ENCODE data around the gene DPAGT1.

The DPAGT1 gene

DNA sequence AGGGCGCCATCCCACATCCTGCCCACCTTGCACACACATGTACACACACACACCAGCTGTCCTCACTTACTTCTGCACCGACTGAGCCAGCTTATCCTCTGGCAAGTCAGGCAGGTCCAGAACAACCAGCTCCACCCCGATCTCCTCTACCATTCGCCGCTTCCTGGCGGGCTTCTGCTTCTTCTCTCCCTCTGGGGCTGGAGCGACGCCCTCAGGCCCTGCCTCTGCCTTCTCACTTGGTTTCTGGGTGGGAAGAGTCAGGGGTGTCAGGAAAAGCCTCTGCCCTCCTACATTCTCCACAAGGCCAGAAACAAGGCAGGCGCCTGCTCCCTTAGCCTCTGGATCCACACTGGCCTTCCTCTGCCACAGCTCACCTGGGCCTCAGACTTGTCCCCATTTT lies 53.0 kb downstream of the DPAGT1 start:
- ATAC-seq (ENCODE audit: low read depth): no peak
- H3K4me1 Mint-ChIP-seq: peaks cover 12% of the 10 kb centered on the region
- H3K9me3 Mint-ChIP-seq: no peaks in the 10 kb centered on the region
- no peak overlapping the region for H3K27ac Mint-ChIP-seq
- no peaks in the 10 kb centered on the region for H3K27me3 Mint-ChIP-seq
- DNase-seq (ENCODE audit: low spot score in 2 of 2): no peak
- no peak overlapping the region for H3K4me3 Mint-ChIP-seq
- peaks cover 43% of the 10 kb centered on the region for H3K36me3 Mint-ChIP-seq

DNA sequence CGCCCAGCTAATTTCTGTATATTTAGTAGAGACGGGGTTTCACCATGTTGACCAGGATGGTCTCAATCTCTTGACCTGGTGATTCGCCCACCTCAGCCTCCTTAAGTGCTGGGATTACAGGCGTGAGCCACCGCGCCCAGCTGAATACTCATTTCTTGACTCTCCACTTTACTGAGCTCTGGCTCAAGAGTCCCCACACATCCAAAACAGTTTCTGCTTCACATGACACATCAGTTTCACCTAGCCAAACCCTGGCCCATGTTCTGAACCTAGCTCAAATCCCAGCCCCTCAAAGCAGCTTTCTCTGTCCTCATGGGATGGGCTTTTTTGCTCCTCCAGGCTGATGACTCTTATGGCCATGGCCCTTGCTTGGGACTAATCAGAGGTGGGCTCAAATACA lies 54.4 kb downstream of the DPAGT1 start:
- peaks cover 7% of the 10 kb centered on the region for H3K4me1 Mint-ChIP-seq
- H3K36me3 Mint-ChIP-seq: peaks cover 33% of the 10 kb centered on the region
- H3K9me3 Mint-ChIP-seq: no peaks in the 10 kb centered on the region
- DNase-seq (ENCODE audit: low spot score in 2 of 2) (no peak), ATAC-seq (ENCODE audit: low read depth) (no peak)
- no peaks in the 10 kb centered on the region for H3K27me3 Mint-ChIP-seq
- H3K27ac Mint-ChIP-seq: no peak overlapping the region
- H3K4me3 Mint-ChIP-seq: no peak overlapping the region
